GM13977 (cell line): ENCODE data around the gene CYP27B1.
"Not testable (repeated sequence)": the region's sequence is repeated elsewhere in the genome, so short reads cannot be mapped to it uniquely, and the experiment has no call there.

Source experiments
- DNase-seq: peaks from one replicate; pipeline ENCODE4 v3.0.0; 2012; ENCODE audit warnings: low spot score
- in situ Hi-C: fragments of 300-500 bp; cut with MboI; formaldehyde crosslinking; loops from one replicate; pipeline ENCODE4 v1.12.0; 2022; ENCODE audit warnings: low sequenced_read_pairs, low pct_unique_long_range_greater_than_20kb, mixed read lengths, inconsistent platforms; ENCODE audit not compliant: unreplicated experiment
- TF ChIP-seq, protein P1 (sequence below): IDR thresholded peaks from 2 replicates; pipeline ENCODE4 v1.5.1; 2012; ENCODE audit warnings: mild to moderate bottlenecking, control low read depth; ENCODE audit not compliant: insufficient read depth; ENCODE audit errors: extremely low read depth, missing control alignments

CYP27B1 gene

DNA sequence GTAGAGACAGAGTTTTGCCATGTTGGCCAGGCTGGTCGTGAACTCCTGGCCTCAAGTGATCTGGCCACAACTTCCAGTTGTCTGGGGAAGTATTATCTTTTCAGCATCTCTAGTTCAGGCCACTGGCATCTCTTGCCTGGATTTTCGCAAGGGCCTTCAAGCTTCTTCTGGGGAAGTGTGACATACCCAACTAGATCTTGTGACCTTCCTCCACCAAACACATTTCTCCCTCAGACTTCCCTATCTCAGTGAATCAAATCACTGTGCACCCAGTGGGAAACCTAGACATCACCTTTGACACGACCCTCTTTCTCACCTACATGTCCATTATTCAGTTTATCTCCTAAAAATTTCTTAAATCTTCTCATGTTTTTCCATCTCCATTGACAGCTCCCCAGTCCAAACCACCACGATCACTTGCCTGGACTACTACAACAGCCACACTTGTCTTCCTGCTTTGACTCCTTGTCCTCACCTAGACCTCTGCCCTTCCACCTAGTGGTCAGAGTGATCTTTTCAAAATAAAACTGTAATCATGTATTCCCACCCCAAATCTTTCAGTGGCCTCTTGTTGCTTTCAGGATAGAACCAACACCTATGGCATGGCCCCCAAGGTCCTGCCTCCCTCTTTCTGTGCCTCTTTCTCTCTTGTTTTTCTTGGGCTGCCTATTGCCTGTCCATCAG is 8.8 kb upstream of the CYP27B1 start:
- DNase-seq: no peak
- in situ Hi-C loops: no loop called here
- TF ChIP-seq, protein P1, sequence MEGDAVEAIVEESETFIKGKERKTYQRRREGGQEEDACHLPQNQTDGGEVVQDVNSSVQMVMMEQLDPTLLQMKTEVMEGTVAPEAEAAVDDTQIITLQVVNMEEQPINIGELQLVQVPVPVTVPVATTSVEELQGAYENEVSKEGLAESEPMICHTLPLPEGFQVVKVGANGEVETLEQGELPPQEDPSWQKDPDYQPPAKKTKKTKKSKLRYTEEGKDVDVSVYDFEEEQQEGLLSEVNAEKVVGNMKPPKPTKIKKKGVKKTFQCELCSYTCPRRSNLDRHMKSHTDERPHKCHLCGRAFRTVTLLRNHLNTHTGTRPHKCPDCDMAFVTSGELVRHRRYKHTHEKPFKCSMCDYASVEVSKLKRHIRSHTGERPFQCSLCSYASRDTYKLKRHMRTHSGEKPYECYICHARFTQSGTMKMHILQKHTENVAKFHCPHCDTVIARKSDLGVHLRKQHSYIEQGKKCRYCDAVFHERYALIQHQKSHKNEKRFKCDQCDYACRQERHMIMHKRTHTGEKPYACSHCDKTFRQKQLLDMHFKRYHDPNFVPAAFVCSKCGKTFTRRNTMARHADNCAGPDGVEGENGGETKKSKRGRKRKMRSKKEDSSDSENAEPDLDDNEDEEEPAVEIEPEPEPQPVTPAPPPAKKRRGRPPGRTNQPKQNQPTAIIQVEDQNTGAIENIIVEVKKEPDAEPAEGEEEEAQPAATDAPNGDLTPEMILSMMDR: no peak

DNA sequence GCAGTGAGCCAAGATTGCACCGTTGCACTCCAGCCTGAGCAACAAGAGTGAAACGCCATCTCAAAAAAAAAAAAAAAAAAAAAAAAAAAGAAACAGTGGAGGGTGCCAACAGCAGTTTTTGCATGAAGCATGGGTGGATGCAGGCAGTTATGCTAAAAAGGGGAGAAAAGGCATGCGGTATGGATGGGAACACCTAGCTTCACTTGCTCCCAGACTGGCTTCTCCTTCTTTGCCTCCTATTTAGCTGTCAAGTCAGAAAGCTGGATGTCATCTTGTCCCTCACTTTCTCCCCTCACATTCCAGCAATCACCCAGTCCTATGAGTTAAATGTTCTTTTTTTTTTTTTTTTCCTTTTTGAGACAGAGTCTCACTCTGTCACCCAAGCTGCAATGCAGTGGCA is 8.2 kb upstream of the CYP27B1 start:
- in situ Hi-C loops: no loop called here
- TF ChIP-seq, protein P1: no peak
- DNase-seq: no peak

DNA sequence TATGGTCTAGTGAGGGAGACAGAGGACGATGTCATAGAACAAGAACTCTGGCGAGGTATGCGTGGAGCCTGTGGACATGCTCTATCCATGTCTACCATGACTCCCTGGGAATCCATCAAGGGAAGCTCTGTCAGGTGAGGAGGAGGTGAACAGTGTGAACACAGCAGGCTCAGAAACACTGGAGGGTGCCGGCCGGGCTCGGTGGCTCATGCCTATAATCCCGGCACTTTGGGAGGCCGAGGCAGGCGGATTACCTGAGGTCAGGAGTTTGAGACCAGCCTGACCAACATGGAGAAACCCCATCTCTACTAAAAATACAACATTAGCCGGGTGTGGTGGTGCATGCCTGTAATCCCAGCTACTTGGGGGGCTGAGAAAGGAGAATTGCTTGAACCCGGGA is 7.8 kb upstream of the CYP27B1 start:
- DNase-seq, in situ Hi-C loops: not testable (repeated sequence)

DNA sequence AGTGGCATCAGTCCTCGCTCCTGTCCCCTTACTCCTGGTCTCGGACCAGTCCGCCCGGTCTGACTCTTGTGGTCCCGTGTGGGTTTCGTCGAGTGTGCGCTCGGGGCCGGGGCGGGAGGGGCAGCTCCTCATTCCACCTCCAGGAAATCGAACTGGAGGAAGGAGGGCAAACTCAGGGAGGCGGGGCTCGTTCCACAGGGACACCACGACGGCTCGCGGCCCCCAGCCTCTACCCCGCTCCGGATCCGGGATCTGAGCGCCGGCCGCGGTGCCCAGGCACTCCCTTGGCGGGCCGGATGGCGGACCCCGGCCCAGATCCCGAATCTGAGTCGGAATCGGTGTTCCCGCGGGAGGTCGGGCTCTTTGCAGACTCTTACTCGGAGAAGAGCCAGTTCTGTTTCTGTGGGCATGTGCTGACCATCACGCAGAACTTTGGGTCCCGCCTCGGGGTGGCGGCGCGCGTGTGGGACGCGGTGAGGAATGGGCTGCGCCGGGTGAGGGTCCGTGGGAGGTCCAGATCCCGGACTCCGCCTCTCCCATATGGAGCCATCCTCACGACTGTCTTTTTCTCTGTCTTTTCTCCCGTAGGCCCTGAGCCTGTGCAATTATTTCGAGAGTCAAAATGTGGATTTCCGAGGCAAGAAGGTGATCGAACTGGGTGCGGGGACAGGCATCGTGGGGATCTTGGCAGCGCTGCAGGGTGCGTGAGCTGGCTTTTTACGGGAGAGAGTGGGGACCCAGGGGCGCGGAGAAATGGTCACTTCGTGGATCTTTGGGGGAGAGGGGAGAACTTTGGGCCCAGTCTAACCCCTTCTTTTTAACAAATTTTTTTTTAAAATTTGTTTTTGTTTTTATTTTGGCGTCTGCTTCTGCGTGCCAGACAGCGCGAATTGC is 5.8 kb upstream of the CYP27B1 start, which contains the start of gene EEF1AKMT3:
TSS of gene EEF1AKMT3 (plus strand) at position 186 of the 894 bp plus-strand sequence. CDS start at position 297, 111 bp downstream.
- TF ChIP-seq, protein P1: no peak
- in situ Hi-C loops: no loop called here
- no peak for DNase-seq

DNA sequence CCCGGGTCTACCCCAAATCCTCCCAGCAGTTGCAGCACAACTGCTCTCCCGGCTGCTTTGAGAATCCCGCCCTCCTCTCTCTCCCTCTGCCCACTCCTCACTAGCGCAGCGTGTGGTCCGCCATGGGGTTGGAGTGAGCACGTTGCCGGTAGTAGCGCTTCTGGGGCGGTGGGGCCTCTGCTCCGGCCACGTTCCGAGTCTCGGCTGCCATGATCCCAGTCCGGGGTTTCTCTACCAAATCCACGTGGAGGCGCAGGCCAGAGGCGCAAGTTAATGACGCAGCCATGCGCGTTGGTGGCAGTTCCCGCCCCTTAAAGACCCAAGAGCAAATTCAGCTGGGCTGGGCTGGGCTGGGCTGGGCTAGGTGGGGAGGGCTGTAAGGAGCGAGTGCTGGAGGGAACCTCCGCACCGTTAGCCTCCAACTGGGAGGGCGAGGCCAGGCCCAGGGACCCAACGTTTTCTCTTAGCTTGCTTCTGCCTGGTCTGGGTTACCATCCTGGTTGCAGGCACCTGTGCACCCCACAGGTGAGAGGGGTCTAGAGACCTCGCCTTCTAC is 5.1 kb upstream of the CYP27B1 start, which contains the start of gene METTL1:
TSS of gene METTL1 (minus strand) at position 233 of the 556 bp plus-strand sequence. CDS start at position 211, 22 bp downstream.
- TF ChIP-seq, protein P1: no peak
- in situ Hi-C loops: no loop called here
- DNase-seq: peak; percentile 96

DNA sequence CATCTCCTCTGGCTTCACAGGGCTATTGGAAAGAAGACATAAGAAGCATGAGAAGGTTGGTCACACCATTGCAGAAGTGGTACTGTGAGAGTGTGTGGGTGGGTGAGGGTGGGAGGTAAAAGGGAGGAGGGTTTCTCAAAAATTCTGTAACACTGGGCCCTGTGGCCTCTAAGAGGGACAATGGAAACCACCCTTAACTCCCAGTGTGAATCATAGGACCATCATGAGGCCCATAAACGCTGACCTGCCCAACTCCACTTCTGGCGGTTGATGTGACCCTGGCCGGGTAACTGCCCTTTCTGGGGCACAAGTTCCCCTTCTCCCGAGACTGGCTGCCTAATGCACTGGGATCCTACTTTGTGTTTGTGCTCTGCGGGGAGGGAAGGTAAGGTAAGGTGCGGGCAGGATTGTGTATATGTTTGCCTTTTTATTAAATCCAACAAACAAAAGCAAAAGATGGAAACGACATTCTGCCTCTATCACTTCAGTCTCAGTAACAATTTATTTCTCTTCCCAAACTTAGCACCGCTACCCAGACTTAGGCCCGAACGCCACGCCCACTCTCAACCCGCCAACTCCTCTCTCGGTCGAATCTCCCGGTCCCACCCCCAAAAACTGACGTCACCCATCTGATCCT is 4.5 kb upstream of the CYP27B1 start:
- in situ Hi-C loops: no loop called here
- TF ChIP-seq, protein P1: no peak
- DNase-seq: peak; percentile 90
